Heart left ventricle (tissue), 16 donors: ENCODE measurements around the gene SLC26A1. TPM values are rescaled to one million over a fixed set of nuclear protein-coding genes. Genes with fewer than 3 reads are reported as not detected.

Experiments
- ATAC-seq, 4 donors: fragments of 200-7000 bp; cut with Tn5 transposase; one replicate each; pipeline ENCODE4 v1.9.1; 2020 to 2022; ENCODE audit warnings: moderate library complexity in 4 of 4, mild to moderate bottlenecking in 3 of 4, moderate number of reproducible peaks in 1 of 4
- DNase-seq, 5 donors: peaks; one replicate each; pipeline ENCODE4 v3.0.0-alpha.2; 2020
- H3K27ac ChIP-seq, 12 donors: fragments of 200-600 bp; sonication (generic) in 4 of 12; one replicate each; pipeline versions ENCODE4 v1.5.0 to v1.8.0; 2016 to 2022; ENCODE audit warnings: mild to moderate bottlenecking in 2 of 12
- H3K27me3 ChIP-seq, 9 donors: fragments of 200-600 bp; sonication (generic) in 2 of 9; one replicate each; pipeline versions ENCODE4 v1.5.1 to v1.8.0; 2016 to 2022; ENCODE audit warnings: mild to moderate bottlenecking in 3 of 9
- H3K36me3 ChIP-seq, 9 donors: fragments of 200-600 bp; sonication (generic) in 2 of 9; one replicate each; pipeline versions ENCODE4 v1.5.0 to v1.8.0; 2018 to 2022; ENCODE audit warnings: mild to moderate bottlenecking in 2 of 9
- H3K4me1 ChIP-seq, 12 donors: fragments of 200-600 bp; sonication (generic) in 4 of 12; one replicate each; pipeline versions ENCODE4 v1.5.0 to v1.8.0; 2016 to 2022; ENCODE audit warnings: mild to moderate bottlenecking in 3 of 12
- H3K4me3 ChIP-seq, 12 donors: fragments of 200-600 bp; sonication (generic) in 4 of 12; one replicate each; pipeline versions ENCODE4 v1.5.0 to v1.8.0; 2017 to 2022; ENCODE audit warnings: mild to moderate bottlenecking in 9 of 12, moderate library complexity in 4 of 12
- H3K9me3 ChIP-seq, 12 donors: fragments of 200-600 bp; sonication (generic) in 4 of 12; one replicate each; pipeline versions ENCODE4 v1.5.0 to v1.8.0; 2016 to 2022; ENCODE audit warnings: mild to moderate bottlenecking in 1 of 12
- POLR2A ChIP-seq, 2 donors: fragments of 450-650 bp; IDR thresholded peaks; one replicate each; pipeline ENCODE4 v1.6.1; 2017; ENCODE audit warnings: antibody characterized with exemption in 2 of 2, mild to moderate bottlenecking in 2 of 2, moderate library complexity in 2 of 2
- WGBS, 4 donors: extraction: QIAGEN DNeasy Blood & Tissue Kit in 2 of 4; methylation state at CpG; one replicate each; pipeline versions ENCODE4 v1.1.5 to v1.1.7; 2013 to 2018; 5-methylcytosine and 5-hydroxymethylcytosine counted together
- intact Hi-C, 10 donors: fragments of 100-400 bp; cut with DNase I; formaldehyde crosslinking; loops; one replicate each; pipeline versions ENCODE4 v1.11.1 to v1.14.2; 2022
- polyA plus RNA-seq, 2 donors: library from polyadenylated mRNA; stranded (reverse); fragments of 200-250 nt; gene quantifications; one replicate each; pipeline ENCODE4 v1.2.3, GENCODE V29; 2013
- total RNA-seq, 9 donors: library from RNA; depleted of rRNA in 2 of 9; stranded (reverse); fragments of >200 nt in 2 of 9; fragmentation: NEBNext Ultra II Directional in 3 of 9; extraction: Animal tissue kit (Norgen Biotek cat#: 25700) in 3 of 9; gene quantifications; one replicate each; pipeline versions ENCODE4 v1.1.0 to v1.2.4, GENCODE V29; 2016 to 2023
- TF ChIP-seq, protein P1 (sequence below), 12 donors: fragments of 200-600 bp; sonication (generic) in 4 of 12; IDR thresholded peaks; one replicate each; pipeline versions ENCODE4 v1.5.0 to v1.8.0; 2018 to 2022; ENCODE audit warnings: antibody characterized with exemption in 12 of 12, mild to moderate bottlenecking in 5 of 12
- donor health status: ischemic (EF 13 %, LVEDD 7.1; RV severe dilation, severe dysfunction).
- donor health status: healthy with polysubstance abuse.
- donor health status: DM: no; HTN: yes; CAD: no.
- donor health status: DM: no; HTN: no; CAD: no.
- donor health status: ischemic (EF 25% LVEDD 6.9; RV normal size, moderate dysfunction).
- donor health status: ischemic (EF 25% LVEDD 5.7; RV mildly dilated, moderate dysfunction).
- donor health status: healthy.
- donor health status: DM: yes; HTN: yes; CAD: no.
- donor health status: ischemic (EF 35%, LVEDD 5.7; RV mildly dilated, moderate dysfunction).
- donor health status: nonischemic (EF 11% LVEDD 7.7; RV severe dilation, severe dysfunction).
- donor health status: DM: yes; HTN: yes; CAD: no.
- donor health status: PGD.
- donor health status: ischemic (EF 29% LVEDD 5.4; RV normal size, mild dysfunction).
- donor health status: nonischemic (EF 23%, LVEDD 6.1; RV moderate dilation, normal function).

Gene SLC26A1
- total and polyA plus RNA-seq, 11 donors = 0.03 to 0.27 (median 0.25) TPM; not detected in 5

DNA sequence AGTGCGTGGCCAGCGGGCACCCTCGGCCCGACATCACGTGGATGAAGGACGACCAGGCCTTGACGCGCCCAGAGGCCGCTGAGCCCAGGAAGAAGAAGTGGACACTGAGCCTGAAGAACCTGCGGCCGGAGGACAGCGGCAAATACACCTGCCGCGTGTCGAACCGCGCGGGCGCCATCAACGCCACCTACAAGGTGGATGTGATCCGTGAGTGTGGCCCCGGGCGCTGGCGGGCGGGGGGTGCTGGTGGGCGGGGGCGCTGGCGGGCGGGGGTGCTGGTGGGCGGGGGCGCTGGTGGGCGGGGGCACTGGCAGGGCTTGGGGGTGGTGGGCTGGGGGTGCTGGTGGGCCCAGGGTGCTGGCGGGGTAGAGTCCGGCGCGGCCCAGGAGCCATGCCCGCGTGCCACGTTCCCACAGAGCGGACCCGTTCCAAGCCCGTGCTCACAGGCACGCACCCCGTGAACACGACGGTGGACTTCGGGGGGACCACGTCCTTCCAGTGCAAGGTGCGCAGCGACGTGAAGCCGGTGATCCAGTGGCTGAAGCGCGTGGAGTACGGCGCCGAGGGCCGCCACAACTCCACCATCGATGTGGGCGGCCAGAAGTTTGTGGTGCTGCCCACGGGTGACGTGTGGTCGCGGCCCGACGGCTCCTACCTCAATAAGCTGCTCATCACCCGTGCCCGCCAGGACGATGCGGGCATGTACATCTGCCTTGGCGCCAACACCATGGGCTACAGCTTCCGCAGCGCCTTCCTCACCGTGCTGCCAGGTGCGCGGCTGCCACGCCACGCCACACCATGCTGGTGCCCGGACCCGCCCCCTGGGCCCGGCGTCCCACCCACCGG, 30.9 kb upstream of the SLC26A1 start:
- no peak overlapping the region for H3K27ac ChIP-seq
- no peak for ATAC-seq
- TF ChIP-seq, protein P1, sequence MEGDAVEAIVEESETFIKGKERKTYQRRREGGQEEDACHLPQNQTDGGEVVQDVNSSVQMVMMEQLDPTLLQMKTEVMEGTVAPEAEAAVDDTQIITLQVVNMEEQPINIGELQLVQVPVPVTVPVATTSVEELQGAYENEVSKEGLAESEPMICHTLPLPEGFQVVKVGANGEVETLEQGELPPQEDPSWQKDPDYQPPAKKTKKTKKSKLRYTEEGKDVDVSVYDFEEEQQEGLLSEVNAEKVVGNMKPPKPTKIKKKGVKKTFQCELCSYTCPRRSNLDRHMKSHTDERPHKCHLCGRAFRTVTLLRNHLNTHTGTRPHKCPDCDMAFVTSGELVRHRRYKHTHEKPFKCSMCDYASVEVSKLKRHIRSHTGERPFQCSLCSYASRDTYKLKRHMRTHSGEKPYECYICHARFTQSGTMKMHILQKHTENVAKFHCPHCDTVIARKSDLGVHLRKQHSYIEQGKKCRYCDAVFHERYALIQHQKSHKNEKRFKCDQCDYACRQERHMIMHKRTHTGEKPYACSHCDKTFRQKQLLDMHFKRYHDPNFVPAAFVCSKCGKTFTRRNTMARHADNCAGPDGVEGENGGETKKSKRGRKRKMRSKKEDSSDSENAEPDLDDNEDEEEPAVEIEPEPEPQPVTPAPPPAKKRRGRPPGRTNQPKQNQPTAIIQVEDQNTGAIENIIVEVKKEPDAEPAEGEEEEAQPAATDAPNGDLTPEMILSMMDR (IDR thresholded peaks at IDR 0.05) = no peak
- no peak for TF ChIP-seq POLR2A (IDR thresholded peaks at IDR 0.05)
- intact Hi-C loops = no loop called here
- no peak for DNase-seq
- WGBS, 4 donors = 97% methylated on average over 70 to 83 of the region's 83 CpGs
- peaks cover 0 to 4% (median 0%) of the 10 kb centered on the region in 9 donors for H3K27me3 ChIP-seq
- peaks cover 0 to 6% (median 0%) of the 10 kb centered on the region in 12 donors for H3K4me1 ChIP-seq
- no peak overlapping the region for H3K4me3 ChIP-seq
- peaks cover 0 to 16% (median 0%) of the 10 kb centered on the region in 9 donors for H3K36me3 ChIP-seq
- H3K9me3 ChIP-seq = no peaks in the 10 kb centered on the region

DNA sequence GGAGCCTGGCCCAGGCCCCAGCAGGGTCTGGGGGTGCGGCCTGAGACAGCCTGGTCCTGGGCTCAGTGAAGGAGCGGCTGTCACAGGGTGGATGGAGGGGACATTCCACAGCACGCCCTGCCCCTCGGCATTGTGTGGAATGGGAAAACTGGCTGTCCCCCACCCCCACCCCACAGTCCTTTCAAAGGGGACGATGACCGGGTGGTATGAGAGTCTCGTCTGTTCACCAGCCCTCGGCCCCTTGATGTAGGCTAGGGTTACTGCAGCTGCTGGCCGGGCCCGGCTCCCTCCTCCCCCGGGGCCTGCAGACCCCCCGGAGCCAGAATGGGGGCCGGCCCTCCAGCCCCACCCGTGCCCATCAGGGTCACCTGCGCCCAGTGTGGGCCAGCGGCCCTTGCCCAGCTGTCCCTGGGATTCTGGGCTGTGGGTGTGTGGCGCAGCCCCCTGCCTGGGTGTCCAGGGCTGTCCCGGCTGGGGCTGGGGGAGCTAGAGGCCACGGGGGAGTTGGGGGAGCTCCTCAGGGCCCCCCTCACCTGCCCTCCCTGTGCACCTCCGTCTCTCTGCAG, 30.0 kb upstream of the SLC26A1 start:
- Histone ChIP-seq H3K4me3 (no peak overlapping the region), H3K4me1 (peaks cover 0 to 6% (median 0%) of the 10 kb centered on the region in 12 donors), H3K27ac (no peak overlapping the region), H3K9me3 (no peaks in the 10 kb centered on the region), H3K36me3 (peaks cover 0 to 16% (median 0%) of the 10 kb centered on the region in 9 donors), H3K27me3 (no peaks in the 10 kb centered on the region)
- WGBS, 4 donors = 92 to 95% (median 92%) methylated on average over 9 to 20 of the region's 20 CpGs
- ATAC-seq (no peak), DNase-seq (no peak)
- no peak for TF ChIP-seq POLR2A (IDR thresholded peaks at IDR 0.05)
- TF ChIP-seq, protein P1 (IDR thresholded peaks at IDR 0.05) = no peak
- intact Hi-C loops = no loop called here

DNA sequence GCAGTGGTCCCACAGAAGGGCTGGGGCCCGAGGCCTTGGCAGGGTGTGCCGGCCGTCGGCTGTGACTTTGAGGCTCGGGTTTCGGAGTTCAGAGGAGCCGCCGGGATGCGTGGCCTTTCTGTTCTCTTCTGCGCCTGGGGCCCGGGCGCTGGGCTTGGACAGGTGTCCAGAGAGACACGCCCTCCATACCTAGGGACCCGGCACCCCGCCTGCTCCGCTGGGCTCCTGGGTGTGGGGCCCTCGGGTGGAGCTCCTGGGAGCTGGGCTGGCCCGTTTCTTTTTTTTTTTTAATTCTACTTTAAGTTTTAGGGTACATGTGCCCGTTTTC, 29.5 kb upstream of the SLC26A1 start:
- ATAC-seq = no peak
- H3K27me3 ChIP-seq = no peaks in the 10 kb centered on the region
- no peak for TF ChIP-seq POLR2A (IDR thresholded peaks at IDR 0.05)
- TF ChIP-seq, protein P1 (IDR thresholded peaks at IDR 0.05) = no peak
- WGBS, 4 donors = 89 to 92% (median 91%) methylated on average over 14 to 19 of the region's 19 CpGs
- H3K4me3 ChIP-seq = no peak overlapping the region
- H3K27ac ChIP-seq = no peak overlapping the region
- no peaks in the 10 kb centered on the region for H3K9me3 ChIP-seq
- H3K36me3 ChIP-seq = peaks cover 0 to 16% (median 0%) of the 10 kb centered on the region in 9 donors
- intact Hi-C loops = no loop called here
- peaks cover 0 to 6% (median 0%) of the 10 kb centered on the region in 12 donors for H3K4me1 ChIP-seq
- DNase-seq = no peak

DNA sequence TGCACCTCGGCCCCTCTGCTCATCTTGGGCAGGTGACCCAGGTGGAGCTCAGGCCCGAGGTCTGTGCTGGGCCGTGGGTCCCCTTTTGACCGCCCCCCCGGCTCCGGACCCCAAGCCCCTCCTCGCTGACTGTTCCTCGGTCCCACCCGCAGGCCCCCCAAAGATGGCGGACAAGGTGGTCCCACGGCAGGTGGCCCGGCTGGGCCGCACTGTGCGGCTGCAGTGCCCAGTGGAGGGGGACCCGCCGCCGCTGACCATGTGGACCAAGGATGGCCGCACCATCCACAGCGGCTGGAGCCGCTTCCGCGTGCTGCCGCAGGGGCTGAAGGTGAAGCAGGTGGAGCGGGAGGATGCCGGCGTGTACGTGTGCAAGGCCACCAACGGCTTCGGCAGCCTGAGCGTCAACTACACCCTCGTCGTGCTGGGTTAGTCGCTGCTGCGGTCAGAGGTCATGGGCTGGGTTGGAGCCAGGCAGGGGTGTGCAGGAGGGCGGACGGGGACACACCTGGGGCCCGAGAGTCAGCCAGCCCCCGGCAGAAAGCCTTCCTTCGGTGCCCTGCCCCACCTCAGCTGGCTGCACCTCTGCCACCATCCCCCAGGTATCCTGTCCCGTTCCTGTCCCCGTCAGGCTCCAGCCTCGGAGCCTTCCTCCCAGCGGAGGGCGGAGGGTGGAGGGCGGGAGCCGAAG, 29.0 kb upstream of the SLC26A1 start:
- no peak for TF ChIP-seq POLR2A (IDR thresholded peaks at IDR 0.05)
- TF ChIP-seq, protein P1 (IDR thresholded peaks at IDR 0.05) = no peak
- no peak for ATAC-seq
- 94 to 96% (median 94%) methylated on average over 26 to 46 of the region's 46 CpGs for WGBS, 4 donors
- Histone ChIP-seq H3K4me1 (peaks cover 0 to 6% (median 0%) of the 10 kb centered on the region in 12 donors), H3K27ac (no peak overlapping the region), H3K27me3 (no peaks in the 10 kb centered on the region), H3K36me3 (peaks cover 0 to 16% (median 0%) of the 10 kb centered on the region in 9 donors), H3K4me3 (no peak overlapping the region), H3K9me3 (no peaks in the 10 kb centered on the region)
- intact Hi-C loops = no loop called here
- no peak for DNase-seq
